Neural cell (in vitro differentiated cells): Measurements from ENCODE around the gene MMP24. TPM values are rescaled to one million over a fixed set of nuclear protein-coding genes. Genes with fewer than 3 reads are reported as not detected.

Experiments
- H2AFZ ChIP-seq: fragments of 200-600, 300-800 bp; sonication (generic), shearing (Covaris generic); 2 replicates; pipeline ENCODE4 v1.6.0; 2014; ENCODE audit warnings: low read depth, mild to moderate bottlenecking, antibody characterized with exemption, low read length, moderate library complexity
- H3F3A ChIP-seq: fragments of 200-600 bp; shearing (Covaris generic); 2 replicates; pipeline ENCODE4 v1.6.1; 2016; ENCODE audit warnings: mild to moderate bottlenecking, moderate library complexity, mixed read lengths, antibody characterized with exemption, low read length; ENCODE audit not compliant: insufficient read depth, poor library complexity, severe bottlenecking
- H3K27ac ChIP-seq: fragments of 200-600, 300-800 bp; sonication (generic), shearing (Covaris generic); 2 replicates; pipeline ENCODE4 v1.5.1; 2014; ENCODE audit warnings: mild to moderate bottlenecking, low read length, moderate library complexity
- H3K27me3 ChIP-seq: fragments of 300-800, 200-600 bp; sonication (generic), shearing (Covaris generic); 2 replicates; pipeline ENCODE4 v1.6.0; 2014; ENCODE audit warnings: mild to moderate bottlenecking, low read depth, low read length, moderate library complexity; ENCODE audit not compliant: insufficient read depth
- H3K36me3 ChIP-seq: fragments of 300-800, 200-600 bp; sonication (generic), shearing (Covaris generic); 2 replicates; pipeline ENCODE4 v1.5.1; 2014; ENCODE audit warnings: mild to moderate bottlenecking, antibody characterized with exemption, low read length, moderate library complexity; ENCODE audit not compliant: insufficient read depth
- H3K4me2 ChIP-seq: fragments of 300-800, 200-600 bp; sonication (generic), shearing (Covaris generic); 2 replicates; pipeline ENCODE4 v1.6.0; 2014; ENCODE audit warnings: mild to moderate bottlenecking, low read length
- H3K4me3 ChIP-seq: fragments of 300-800, 200-600 bp; sonication (generic), shearing (Covaris generic); 2 replicates; pipeline ENCODE4 v1.5.1; 2014; ENCODE audit warnings: mild to moderate bottlenecking, low read length, moderate library complexity
- H3K79me2 ChIP-seq: fragments of 200-600 bp; shearing (Covaris generic); replicated peaks from 2 replicates; pipeline ENCODE4 v1.6.0; 2014; ENCODE audit warnings: mild to moderate bottlenecking, low read length, moderate library complexity; ENCODE audit not compliant: insufficient read depth
- H3K9ac ChIP-seq: fragments of 300-800, 200-600 bp; sonication (generic), shearing (Covaris generic); 2 replicates; pipeline ENCODE4 v1.6.1; 2016; ENCODE audit warnings: mild to moderate bottlenecking, low read length, mixed read lengths
- H3K9me2 ChIP-seq: fragments of 200-600 bp; shearing (Covaris generic); 2 replicates; pipeline ENCODE4 v1.6.1; 2016; ENCODE audit warnings: mild to moderate bottlenecking, low read length, mixed read lengths; ENCODE audit not compliant: insufficient read depth
- H3K9me3 ChIP-seq: fragments of 200-600, 300-800 bp; sonication (generic), shearing (Covaris generic); 2 replicates; pipeline ENCODE4 v1.6.1; 2016; ENCODE audit warnings: mild to moderate bottlenecking, mixed run types, low read length, moderate library complexity, mixed read lengths
- H4K20me1 ChIP-seq: fragments of 200-600 bp; shearing (Covaris generic); 2 replicates; pipeline ENCODE4 v1.6.1; 2016; ENCODE audit warnings: mild to moderate bottlenecking, mixed run types; ENCODE audit not compliant: insufficient read depth
- EP300 ChIP-seq: fragments of 450-650 bp; conservative IDR thresholded peaks from 2 replicates; pipeline ENCODE4 v1.6.1; 2014; ENCODE audit warnings: antibody characterized with exemption, mild to moderate bottlenecking, moderate library complexity; ENCODE audit not compliant: poor library complexity, severe bottlenecking
- EZH2 ChIP-seq: fragments of 200-600, 300-800 bp; shearing (Covaris generic), sonication (generic); IDR thresholded peaks from 2 replicates; pipeline ENCODE4 v1.6.1; 2014; ENCODE audit warnings: antibody characterized with exemption, low read length, borderline replicate concordance, mild to moderate bottlenecking; ENCODE audit not compliant: insufficient read depth, poor library complexity, severe bottlenecking
- MXI1 ChIP-seq: fragments of 450-650 bp; conservative IDR thresholded peaks from 2 replicates; pipeline ENCODE4 v1.6.1; 2014; ENCODE audit warnings: antibody characterized with exemption, mild to moderate bottlenecking; ENCODE audit not compliant: poor library complexity, severe bottlenecking
- POLR2AphosphoS5 ChIP-seq: IDR thresholded peaks from 2 replicates; pipeline ENCODE4 v1.6.1; 2012
- RAD21 ChIP-seq: fragments of 450-650 bp; conservative IDR thresholded peaks from 2 replicates; pipeline ENCODE4 v1.6.1; 2014; ENCODE audit warnings: antibody characterized with exemption, mild to moderate bottlenecking, moderate library complexity
- SMC3 ChIP-seq: fragments of 450-650 bp; conservative IDR thresholded peaks from 2 replicates; pipeline ENCODE4 v1.6.1; 2014; ENCODE audit warnings: antibody characterized with exemption, mild to moderate bottlenecking, moderate library complexity; ENCODE audit not compliant: poor library complexity
- TAF1 ChIP-seq: IDR thresholded peaks from 2 replicates; pipeline ENCODE4 v1.6.1; 2012; ENCODE audit warnings: low read depth
- polyA plus RNA-seq: library from polyadenylated mRNA; depleted of rRNA; stranded (reverse); fragments of >200 nt; gene quantifications from 2 replicates; pipeline ENCODE4 v1.2.3, GENCODE V29; 2014
- TF ChIP-seq, protein P1 (sequence below): IDR thresholded peaks from 2 replicates; pipeline ENCODE4 v1.6.1; 2012; ENCODE audit warnings: borderline replicate concordance
- TF ChIP-seq, protein P2 (sequence below): fragments of 450-650 bp; IDR thresholded peaks from 2 replicates; pipeline ENCODE4 v1.5.1; 2014; ENCODE audit warnings: antibody characterized with exemption, mild to moderate bottlenecking, moderate library complexity; ENCODE audit not compliant: poor library complexity, severe bottlenecking

The MMP24 gene
- polyA plus RNA-seq, 1 donor from 2014 or later: 57.4 TPM

DNA sequence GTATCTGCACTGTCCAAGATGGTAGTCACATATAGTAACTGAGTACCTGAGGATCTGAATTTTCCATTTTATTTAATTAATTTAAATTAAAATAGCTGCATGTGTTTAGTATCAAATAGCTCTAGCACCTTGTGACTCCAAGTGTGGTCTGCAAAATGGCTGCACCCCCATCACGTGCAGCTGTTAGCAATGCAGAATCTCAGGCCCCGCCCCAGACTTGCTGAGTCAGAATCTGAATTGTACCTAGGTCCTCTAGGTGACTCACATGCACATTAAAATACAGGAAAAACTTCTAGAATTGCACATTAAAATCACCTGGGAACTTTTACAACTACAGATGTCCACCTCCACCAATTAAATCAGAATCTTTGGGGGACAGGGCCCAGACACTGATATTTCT, 84.9 kb downstream of the MMP24 start:
- no peaks in the 10 kb centered on the region for H4K20me1 ChIP-seq
- no peaks in the 10 kb centered on the region for H3F3A ChIP-seq
- H3K4me3 ChIP-seq: no peak overlapping the region
- H2AFZ ChIP-seq: no peak overlapping the region
- H3K4me2 ChIP-seq: no peak overlapping the region
- H3K9ac ChIP-seq: no peak overlapping the region
- no peaks in the 10 kb centered on the region for H3K9me3 ChIP-seq
- H3K9me2 ChIP-seq: no peaks in the 10 kb centered on the region
- no peaks in the 10 kb centered on the region for H3K36me3 ChIP-seq
- H3K27ac ChIP-seq: no peak overlapping the region
- TF ChIP-seq RAD21: no peak
- TF ChIP-seq POLR2AphosphoS5: no peak
- no peak for TF ChIP-seq SMC3
- TF ChIP-seq EP300: no peak
- no peak for TF ChIP-seq TAF1
- TF ChIP-seq, protein P1, sequence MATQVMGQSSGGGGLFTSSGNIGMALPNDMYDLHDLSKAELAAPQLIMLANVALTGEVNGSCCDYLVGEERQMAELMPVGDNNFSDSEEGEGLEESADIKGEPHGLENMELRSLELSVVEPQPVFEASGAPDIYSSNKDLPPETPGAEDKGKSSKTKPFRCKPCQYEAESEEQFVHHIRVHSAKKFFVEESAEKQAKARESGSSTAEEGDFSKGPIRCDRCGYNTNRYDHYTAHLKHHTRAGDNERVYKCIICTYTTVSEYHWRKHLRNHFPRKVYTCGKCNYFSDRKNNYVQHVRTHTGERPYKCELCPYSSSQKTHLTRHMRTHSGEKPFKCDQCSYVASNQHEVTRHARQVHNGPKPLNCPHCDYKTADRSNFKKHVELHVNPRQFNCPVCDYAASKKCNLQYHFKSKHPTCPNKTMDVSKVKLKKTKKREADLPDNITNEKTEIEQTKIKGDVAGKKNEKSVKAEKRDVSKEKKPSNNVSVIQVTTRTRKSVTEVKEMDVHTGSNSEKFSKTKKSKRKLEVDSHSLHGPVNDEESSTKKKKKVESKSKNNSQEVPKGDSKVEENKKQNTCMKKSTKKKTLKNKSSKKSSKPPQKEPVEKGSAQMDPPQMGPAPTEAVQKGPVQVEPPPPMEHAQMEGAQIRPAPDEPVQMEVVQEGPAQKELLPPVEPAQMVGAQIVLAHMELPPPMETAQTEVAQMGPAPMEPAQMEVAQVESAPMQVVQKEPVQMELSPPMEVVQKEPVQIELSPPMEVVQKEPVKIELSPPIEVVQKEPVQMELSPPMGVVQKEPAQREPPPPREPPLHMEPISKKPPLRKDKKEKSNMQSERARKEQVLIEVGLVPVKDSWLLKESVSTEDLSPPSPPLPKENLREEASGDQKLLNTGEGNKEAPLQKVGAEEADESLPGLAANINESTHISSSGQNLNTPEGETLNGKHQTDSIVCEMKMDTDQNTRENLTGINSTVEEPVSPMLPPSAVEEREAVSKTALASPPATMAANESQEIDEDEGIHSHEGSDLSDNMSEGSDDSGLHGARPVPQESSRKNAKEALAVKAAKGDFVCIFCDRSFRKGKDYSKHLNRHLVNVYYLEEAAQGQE: no peak
- no peak for TF ChIP-seq EZH2
- no peak for TF ChIP-seq MXI1
- TF ChIP-seq, protein P2, sequence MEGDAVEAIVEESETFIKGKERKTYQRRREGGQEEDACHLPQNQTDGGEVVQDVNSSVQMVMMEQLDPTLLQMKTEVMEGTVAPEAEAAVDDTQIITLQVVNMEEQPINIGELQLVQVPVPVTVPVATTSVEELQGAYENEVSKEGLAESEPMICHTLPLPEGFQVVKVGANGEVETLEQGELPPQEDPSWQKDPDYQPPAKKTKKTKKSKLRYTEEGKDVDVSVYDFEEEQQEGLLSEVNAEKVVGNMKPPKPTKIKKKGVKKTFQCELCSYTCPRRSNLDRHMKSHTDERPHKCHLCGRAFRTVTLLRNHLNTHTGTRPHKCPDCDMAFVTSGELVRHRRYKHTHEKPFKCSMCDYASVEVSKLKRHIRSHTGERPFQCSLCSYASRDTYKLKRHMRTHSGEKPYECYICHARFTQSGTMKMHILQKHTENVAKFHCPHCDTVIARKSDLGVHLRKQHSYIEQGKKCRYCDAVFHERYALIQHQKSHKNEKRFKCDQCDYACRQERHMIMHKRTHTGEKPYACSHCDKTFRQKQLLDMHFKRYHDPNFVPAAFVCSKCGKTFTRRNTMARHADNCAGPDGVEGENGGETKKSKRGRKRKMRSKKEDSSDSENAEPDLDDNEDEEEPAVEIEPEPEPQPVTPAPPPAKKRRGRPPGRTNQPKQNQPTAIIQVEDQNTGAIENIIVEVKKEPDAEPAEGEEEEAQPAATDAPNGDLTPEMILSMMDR: no peak
- no peaks in the 10 kb centered on the region for H3K79me2 ChIP-seq
- no peaks in the 10 kb centered on the region for H3K27me3 ChIP-seq

DNA sequence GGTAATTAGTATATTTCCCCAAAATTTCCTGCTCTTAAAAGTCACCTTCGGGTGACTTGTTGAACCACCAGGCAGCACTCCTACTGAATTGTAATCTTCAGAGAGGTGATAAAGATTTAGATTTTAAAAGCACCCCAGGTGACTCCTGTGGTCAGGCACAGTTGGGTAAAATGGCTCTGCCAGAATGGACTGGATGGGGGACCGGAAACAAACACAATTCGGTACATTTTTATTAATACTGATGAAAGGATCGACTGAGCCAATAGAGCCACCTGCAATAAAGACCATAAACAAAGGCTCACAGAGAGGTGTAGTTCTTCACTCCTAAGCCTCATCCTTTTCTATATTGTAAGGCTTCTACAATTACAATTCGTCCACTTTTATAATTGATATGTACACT, 85.3 kb downstream of the MMP24 start:
- Histone ChIP-seq H3F3A (no peaks in the 10 kb centered on the region), H3K36me3 (no peaks in the 10 kb centered on the region), H3K79me2 (no peaks in the 10 kb centered on the region), H3K4me2 (no peak overlapping the region), H3K9me2 (no peaks in the 10 kb centered on the region), H3K27ac (no peak overlapping the region), H2AFZ (no peak overlapping the region), H3K27me3 (no peaks in the 10 kb centered on the region), H4K20me1 (no peaks in the 10 kb centered on the region), H3K9me3 (no peaks in the 10 kb centered on the region), H3K9ac (no peak overlapping the region), H3K4me3 (no peak overlapping the region)
- TF ChIP-seq SMC3 (no peak), EP300 (no peak), MXI1 (no peak), EZH2 (no peak), TAF1 (no peak), POLR2AphosphoS5 (no peak), RAD21 (no peak)
- TF ChIP-seq, protein P1: no peak
- TF ChIP-seq, protein P2: no peak
